ENCODE data around the gene ALDH7A1.
A peak's percentile ranks its signal among the peaks of the same experiment; 100 is the strongest.
"Not testable (repeated sequence)": the region's sequence is repeated elsewhere in the genome, so short reads cannot be mapped to it uniquely, and the experiment has no call there.

The ALDH7A1 gene

GRCh38 chr5:126594748-126595485, at the start of gene ALDH7A1:
Gene ALDH7A1, minus strand, starts transcription at chr5:126595219. Its CDS starts 21 bp downstream, at chr5:126595198.
- DNase-seq (ENCODE audit: low read depth): peak; percentile 47

- DNase-seq (ENCODE audit: low read depth): no peak
These were observed 46.4 kb upstream of the ALDH7A1 start for GRCh38 chr5:126641387-126641786.

GRCh38 chr5:126640866-126641265, 45.8 kb upstream of the ALDH7A1 start:
- no peak for DNase-seq (ENCODE audit: low read depth)

- DNase-seq (ENCODE audit: low read depth): no peak
These were observed 41.9 kb upstream of the ALDH7A1 start for GRCh38 chr5:126636956-126637355.

GRCh38 chr5:126635585-126635984, 40.6 kb upstream of the ALDH7A1 start:
- no peak for DNase-seq (ENCODE audit: low read depth)

- DNase-seq (ENCODE audit: low read depth): no peak
These were observed 38.5 kb upstream of the ALDH7A1 start for GRCh38 chr5:126633552-126633951.

GRCh38 chr5:126631920-126632319, 36.9 kb upstream of the ALDH7A1 start:
- no peak for DNase-seq (ENCODE audit: low read depth)

- no peak for DNase-seq (ENCODE audit: low read depth)
These were observed 33.1 kb upstream of the ALDH7A1 start for GRCh38 chr5:126628102-126628501.

GRCh38 chr5:126624534-126624933, 29.5 kb upstream of the ALDH7A1 start:
- no peak for DNase-seq (ENCODE audit: low read depth)

GRCh38 chr5:126619781-126620180, 24.8 kb upstream of the ALDH7A1 start:
- no peak for DNase-seq (ENCODE audit: low read depth)

GRCh38 chr5:126617603-126618002, 22.6 kb upstream of the ALDH7A1 start:
- not testable (repeated sequence) for DNase-seq (ENCODE audit: low read depth)

GRCh38 chr5:126615286-126615685, 20.3 kb upstream of the ALDH7A1 start:
- no peak for DNase-seq (ENCODE audit: low read depth)

- DNase-seq (ENCODE audit: low read depth): no peak
These were observed 19.0 kb upstream of the ALDH7A1 start for GRCh38 chr5:126613941-126614592.

- no peak for DNase-seq (ENCODE audit: low read depth)
These were observed 15.6 kb upstream of the ALDH7A1 start for GRCh38 chr5:126610616-126611015.

GRCh38 chr5:126610160-126610559, 15.1 kb upstream of the ALDH7A1 start:
- DNase-seq (ENCODE audit: low read depth): no peak

GRCh38 chr5:126605525-126605924, 10.5 kb upstream of the ALDH7A1 start:
- DNase-seq (ENCODE audit: low read depth): no peak

GRCh38 chr5:126603402-126603991, 8.5 kb upstream of the ALDH7A1 start:
- no peak for DNase-seq (ENCODE audit: low read depth)

GRCh38 chr5:126600631-126601511, 5.9 kb upstream of the ALDH7A1 start, which contains the start of gene PHAX:
Gene PHAX, plus strand, starts transcription at chr5:126600947. Its CDS starts 16 bp downstream, at chr5:126600963.
- peak; percentile 75 for DNase-seq (ENCODE audit: low read depth)

- not testable (repeated sequence) for DNase-seq (ENCODE audit: low read depth)
These were observed 5.1 kb upstream of the ALDH7A1 start for GRCh38 chr5:126599971-126600630.

- DNase-seq (ENCODE audit: low read depth): no peak
These were observed 4.5 kb upstream of the ALDH7A1 start for GRCh38 chr5:126599499-126599898.

- no peak for DNase-seq (ENCODE audit: low read depth)
These were observed 2.1 kb upstream of the ALDH7A1 start for GRCh38 chr5:126597156-126597555.

Data from activated T-cell treated with anti-CD3 and anti-CD28 coated beads for 48 hours (primary cell).